Heart left ventricle (tissue), 16 donors: ENCODE results near the gene ABCA13. TPM values are rescaled to one million over a fixed set of nuclear protein-coding genes. Genes with fewer than 3 reads are reported as not detected.

Experiments used
- ATAC-seq, 4 donors: fragments of 200-7000 bp; cut with Tn5 transposase; one replicate each; pipeline ENCODE4 v1.9.1; 2020 to 2022; ENCODE audit warnings: moderate library complexity in 4 of 4, mild to moderate bottlenecking in 3 of 4, moderate number of reproducible peaks in 1 of 4
- DNase-seq, 5 donors: peaks; one replicate each; pipeline ENCODE4 v3.0.0-alpha.2; 2020
- H3K27ac ChIP-seq, 12 donors: fragments of 200-600 bp; sonication (generic) in 4 of 12; one replicate each; pipeline versions ENCODE4 v1.5.0 to v1.8.0; 2016 to 2022; ENCODE audit warnings: mild to moderate bottlenecking in 2 of 12
- H3K27me3 ChIP-seq, 9 donors: fragments of 200-600 bp; sonication (generic) in 2 of 9; one replicate each; pipeline versions ENCODE4 v1.5.1 to v1.8.0; 2016 to 2022; ENCODE audit warnings: mild to moderate bottlenecking in 3 of 9
- H3K36me3 ChIP-seq, 9 donors: fragments of 200-600 bp; sonication (generic) in 2 of 9; one replicate each; pipeline versions ENCODE4 v1.5.0 to v1.8.0; 2018 to 2022; ENCODE audit warnings: mild to moderate bottlenecking in 2 of 9
- H3K4me1 ChIP-seq, 12 donors: fragments of 200-600 bp; sonication (generic) in 4 of 12; one replicate each; pipeline versions ENCODE4 v1.5.0 to v1.8.0; 2016 to 2022; ENCODE audit warnings: mild to moderate bottlenecking in 3 of 12
- H3K4me3 ChIP-seq, 12 donors: fragments of 200-600 bp; sonication (generic) in 4 of 12; one replicate each; pipeline versions ENCODE4 v1.5.0 to v1.8.0; 2017 to 2022; ENCODE audit warnings: mild to moderate bottlenecking in 9 of 12, moderate library complexity in 4 of 12
- H3K9me3 ChIP-seq, 12 donors: fragments of 200-600 bp; sonication (generic) in 4 of 12; one replicate each; pipeline versions ENCODE4 v1.5.0 to v1.8.0; 2016 to 2022; ENCODE audit warnings: mild to moderate bottlenecking in 1 of 12
- POLR2A ChIP-seq, 2 donors: fragments of 450-650 bp; IDR thresholded peaks; one replicate each; pipeline ENCODE4 v1.6.1; 2017; ENCODE audit warnings: antibody characterized with exemption in 2 of 2, mild to moderate bottlenecking in 2 of 2, moderate library complexity in 2 of 2
- WGBS, 4 donors: extraction: QIAGEN DNeasy Blood & Tissue Kit in 2 of 4; methylation state at CpG; one replicate each; pipeline versions ENCODE4 v1.1.5 to v1.1.7; 2013 to 2018; 5-methylcytosine and 5-hydroxymethylcytosine counted together
- intact Hi-C, 10 donors: fragments of 100-400 bp; cut with DNase I; formaldehyde crosslinking; loops; one replicate each; pipeline versions ENCODE4 v1.11.1 to v1.14.2; 2022
- polyA plus RNA-seq, 2 donors: library from polyadenylated mRNA; stranded (reverse); fragments of 200-250 nt; gene quantifications; one replicate each; pipeline ENCODE4 v1.2.3, GENCODE V29; 2013
- total RNA-seq, 9 donors: library from RNA; depleted of rRNA in 2 of 9; stranded (reverse); fragments of >200 nt in 2 of 9; fragmentation: NEBNext Ultra II Directional in 3 of 9; extraction: Animal tissue kit (Norgen Biotek cat#: 25700) in 3 of 9; gene quantifications; one replicate each; pipeline versions ENCODE4 v1.1.0 to v1.2.4, GENCODE V29; 2016 to 2023
- TF ChIP-seq, protein P1 (sequence below), 12 donors: fragments of 200-600 bp; sonication (generic) in 4 of 12; IDR thresholded peaks; one replicate each; pipeline versions ENCODE4 v1.5.0 to v1.8.0; 2018 to 2022; ENCODE audit warnings: antibody characterized with exemption in 12 of 12, mild to moderate bottlenecking in 5 of 12
- donor health status: ischemic (EF 13 %, LVEDD 7.1; RV severe dilation, severe dysfunction).
- donor health status: healthy with polysubstance abuse.
- donor health status: DM: no; HTN: yes; CAD: no.
- donor health status: DM: no; HTN: no; CAD: no.
- donor health status: ischemic (EF 25% LVEDD 6.9; RV normal size, moderate dysfunction).
- donor health status: ischemic (EF 25% LVEDD 5.7; RV mildly dilated, moderate dysfunction).
- donor health status: healthy.
- donor health status: DM: yes; HTN: yes; CAD: no.
- donor health status: ischemic (EF 35%, LVEDD 5.7; RV mildly dilated, moderate dysfunction).
- donor health status: nonischemic (EF 11% LVEDD 7.7; RV severe dilation, severe dysfunction).
- donor health status: DM: yes; HTN: yes; CAD: no.
- donor health status: PGD.
- donor health status: ischemic (EF 29% LVEDD 5.4; RV normal size, mild dysfunction).
- donor health status: nonischemic (EF 23%, LVEDD 6.1; RV moderate dilation, normal function).

The ABCA13 gene
- total and polyA plus RNA-seq, 11 donors, result 0.01 to 0.29 (median 0.07) TPM; not detected in 3

DNA sequence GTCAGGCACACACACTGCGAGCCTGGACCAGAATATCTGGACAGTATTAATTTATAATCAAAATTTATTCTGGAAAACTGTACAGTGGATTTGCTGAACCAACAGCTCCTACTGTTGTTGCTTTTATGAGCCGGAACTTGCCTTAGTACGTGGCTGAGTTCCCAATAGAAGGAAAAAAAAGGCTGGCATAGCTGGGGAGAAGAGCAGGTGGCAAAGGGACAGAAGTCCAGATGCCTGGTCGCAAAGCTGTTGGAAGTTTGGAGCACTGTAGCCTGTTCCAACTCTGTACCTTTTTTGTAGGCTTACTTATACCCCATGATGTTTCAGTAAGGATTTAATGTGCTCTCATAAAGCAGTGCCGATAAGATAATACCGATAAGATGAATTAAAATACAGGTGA is 333.8 kb downstream of the ABCA13 start:
- WGBS, 4 donors, result 79 to 88% (median 83%) methylated on average over 6 of the region's 6 CpGs
- ATAC-seq (no peak), DNase-seq (no peak)
- Histone ChIP-seq H3K4me3 (no peak overlapping the region), H3K36me3 (no peaks in the 10 kb centered on the region), H3K27me3 (no peaks in the 10 kb centered on the region), H3K9me3 (no peaks in the 10 kb centered on the region), H3K27ac (no peak overlapping the region), H3K4me1 (no peaks in the 10 kb centered on the region)
- TF ChIP-seq, protein P1, sequence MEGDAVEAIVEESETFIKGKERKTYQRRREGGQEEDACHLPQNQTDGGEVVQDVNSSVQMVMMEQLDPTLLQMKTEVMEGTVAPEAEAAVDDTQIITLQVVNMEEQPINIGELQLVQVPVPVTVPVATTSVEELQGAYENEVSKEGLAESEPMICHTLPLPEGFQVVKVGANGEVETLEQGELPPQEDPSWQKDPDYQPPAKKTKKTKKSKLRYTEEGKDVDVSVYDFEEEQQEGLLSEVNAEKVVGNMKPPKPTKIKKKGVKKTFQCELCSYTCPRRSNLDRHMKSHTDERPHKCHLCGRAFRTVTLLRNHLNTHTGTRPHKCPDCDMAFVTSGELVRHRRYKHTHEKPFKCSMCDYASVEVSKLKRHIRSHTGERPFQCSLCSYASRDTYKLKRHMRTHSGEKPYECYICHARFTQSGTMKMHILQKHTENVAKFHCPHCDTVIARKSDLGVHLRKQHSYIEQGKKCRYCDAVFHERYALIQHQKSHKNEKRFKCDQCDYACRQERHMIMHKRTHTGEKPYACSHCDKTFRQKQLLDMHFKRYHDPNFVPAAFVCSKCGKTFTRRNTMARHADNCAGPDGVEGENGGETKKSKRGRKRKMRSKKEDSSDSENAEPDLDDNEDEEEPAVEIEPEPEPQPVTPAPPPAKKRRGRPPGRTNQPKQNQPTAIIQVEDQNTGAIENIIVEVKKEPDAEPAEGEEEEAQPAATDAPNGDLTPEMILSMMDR (IDR thresholded peaks at IDR 0.05), result no peak
- TF ChIP-seq POLR2A (IDR thresholded peaks at IDR 0.05), result no peak
- intact Hi-C loops, result loop anchor here in 1 of 10 donors (5.0 kb wide), 1 partner anchor 272 kb away; no protein-coding TSS in a partner anchor

DNA sequence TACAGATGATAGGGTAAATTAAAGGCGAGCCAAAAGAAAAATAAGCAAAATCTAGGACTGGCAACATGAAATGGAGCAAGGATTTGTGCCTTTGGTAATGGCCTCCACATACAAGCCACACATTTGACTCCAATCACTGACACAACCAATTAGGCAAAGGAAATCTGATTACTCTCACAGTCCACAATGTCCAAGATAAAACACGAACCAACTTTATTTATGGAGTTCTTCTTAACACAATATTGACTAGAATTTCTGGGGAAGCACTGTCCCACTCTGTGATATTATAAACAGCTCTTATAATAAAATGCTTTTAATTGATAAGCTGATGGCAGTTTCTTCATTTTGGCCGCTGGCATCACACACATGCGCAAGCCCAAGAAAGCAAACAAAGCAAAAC is 334.2 kb downstream of the ABCA13 start:
- 83 to 90% (median 87%) methylated on average over 4 of the region's 4 CpGs for WGBS, 4 donors

DNA sequence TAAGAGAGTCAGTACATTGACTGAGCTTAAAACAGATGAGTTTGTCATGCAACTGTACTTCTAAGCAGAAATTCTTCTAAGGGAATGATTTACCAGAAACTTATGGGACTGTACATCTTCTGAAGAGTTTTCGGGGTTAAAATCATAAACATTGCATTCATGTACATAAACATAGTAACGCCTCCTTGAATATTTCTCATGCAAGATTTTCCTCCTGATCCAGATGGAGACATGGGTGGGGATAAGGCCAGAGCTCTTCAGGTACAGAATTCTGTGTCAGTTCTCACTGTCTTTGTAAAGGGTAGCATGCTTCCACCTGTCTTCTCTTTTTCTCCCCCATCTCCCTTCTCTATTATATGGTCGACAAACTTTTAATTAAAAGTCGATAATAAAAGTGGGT is 335.3 kb downstream of the ABCA13 start:
- H3K4me3 ChIP-seq, result no peak overlapping the region
- WGBS, 4 donors, result 86 to 93% (median 88%) methylated on average over 4 of the region's 4 CpGs
- TF ChIP-seq, protein P1 (IDR thresholded peaks at IDR 0.05), result no peak
- no peak for TF ChIP-seq POLR2A (IDR thresholded peaks at IDR 0.05)
- no peaks in the 10 kb centered on the region for H3K4me1 ChIP-seq
- no peaks in the 10 kb centered on the region for H3K9me3 ChIP-seq
- H3K36me3 ChIP-seq, result no peaks in the 10 kb centered on the region
- ATAC-seq (no peak), DNase-seq (no peak)
- intact Hi-C loops, result loop anchor here in 1 of 10 donors (5.0 kb wide), 1 partner anchor 271 kb away; no protein-coding TSS in a partner anchor
- no peaks in the 10 kb centered on the region for H3K27me3 ChIP-seq
- no peak overlapping the region for H3K27ac ChIP-seq

More for the DNA sequence above, 334.2 kb downstream of the ABCA13 start:
- no peak for TF ChIP-seq POLR2A (IDR thresholded peaks at IDR 0.05)
- TF ChIP-seq, protein P1 (IDR thresholded peaks at IDR 0.05), result no peak
- intact Hi-C loops, result loop anchor here in 1 of 10 donors (5.0 kb wide), 1 partner anchor 272 kb away; no protein-coding TSS in a partner anchor
- Histone ChIP-seq H3K27ac (no peak overlapping the region), H3K4me3 (no peak overlapping the region), H3K36me3 (no peaks in the 10 kb centered on the region), H3K27me3 (no peaks in the 10 kb centered on the region), H3K4me1 (no peaks in the 10 kb centered on the region), H3K9me3 (no peaks in the 10 kb centered on the region)
- no peak for DNase-seq
- ATAC-seq, result no peak

DNA sequence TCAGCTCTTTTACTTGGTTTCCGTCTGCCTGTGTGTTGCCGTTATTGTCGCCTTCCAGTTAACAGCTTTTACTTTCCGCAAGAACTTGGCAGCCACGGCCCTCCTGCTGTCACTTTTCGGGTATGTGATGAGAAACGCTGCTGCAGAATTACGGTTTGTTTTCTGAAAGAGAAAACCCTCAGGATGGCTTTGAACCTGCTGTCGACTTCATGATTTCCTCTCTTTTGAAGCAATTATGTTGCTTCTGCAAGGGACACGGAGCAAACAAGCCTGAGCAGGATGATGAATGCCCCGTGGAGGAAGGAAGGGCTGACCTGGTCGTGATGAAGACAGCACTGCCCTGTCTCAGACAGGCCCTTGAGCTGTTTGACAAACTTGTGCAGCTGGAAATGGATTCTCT is 339.8 kb downstream of the ABCA13 start:
- DNase-seq, result no peak
- no peak overlapping the region for H3K27ac ChIP-seq
- H3K4me1 ChIP-seq, result no peaks in the 10 kb centered on the region
- no peak for ATAC-seq
- no peak overlapping the region for H3K4me3 ChIP-seq
- WGBS, 4 donors, result 36 to 49% (median 41%) methylated on average over 12 of the region's 12 CpGs
- no peaks in the 10 kb centered on the region for H3K36me3 ChIP-seq
- TF ChIP-seq POLR2A (IDR thresholded peaks at IDR 0.05), result no peak
- TF ChIP-seq, protein P1 (IDR thresholded peaks at IDR 0.05), result no peak
- H3K9me3 ChIP-seq, result no peaks in the 10 kb centered on the region
- H3K27me3 ChIP-seq, result peaks cover 0 to 9% (median 0%) of the 10 kb centered on the region in 9 donors
- intact Hi-C loops, result no loop called here
